ENCODE results near the gene TMC1. TPM values are rescaled to one million over a fixed set of nuclear protein-coding genes. Genes with fewer than 3 reads are reported as not detected.

Gene TMC1
- total RNA-seq, 1 experiment from 2014 or later = 0.36 TPM

DNA sequence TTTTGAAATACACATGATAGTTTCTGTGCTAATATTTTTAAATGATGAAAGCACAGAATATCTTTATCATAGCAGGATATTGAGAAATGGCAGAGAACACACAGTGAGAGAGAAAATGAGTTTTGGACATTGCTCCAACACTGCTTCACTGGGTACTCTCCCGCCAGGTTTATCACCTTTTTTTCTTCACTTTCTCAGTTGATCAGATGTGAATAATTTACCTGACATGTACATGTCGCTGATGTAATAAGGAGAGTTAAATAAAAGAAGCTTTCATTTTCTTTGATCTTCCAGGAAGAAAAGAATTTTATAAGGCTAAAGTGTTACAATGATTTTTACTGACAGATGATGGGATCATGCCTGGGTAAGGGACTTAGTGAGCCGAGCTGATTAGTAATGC, 297.0 kb downstream of the TMC1 start:
- in situ Hi-C loops (cut with HindIII; ENCODE audit: low pct_unique_long_range_greater_than_20kb, low sequenced_read_pairs) = no loop called here
- H3K27me3 ChIP-seq (ENCODE audit: control insufficient read depth, insufficient read depth, low read length) = no peaks in the 10 kb centered on the region
- CTCF ChIA-PET = no interaction called here
- TF ChIP-seq TCF7L2 (IDR thresholded peaks at IDR 0.05; ENCODE audit: low read depth, low read length) (no peak), SIN3A (IDR thresholded peaks at IDR 0.05; ENCODE audit: borderline replicate concordance, insufficient read depth, low read depth, low read length) (no peak), POLR2AphosphoS5 (IDR thresholded peaks at IDR 0.05; ENCODE audit: low read depth, low read length) (no peak)
- TF ChIP-seq, protein P1, sequence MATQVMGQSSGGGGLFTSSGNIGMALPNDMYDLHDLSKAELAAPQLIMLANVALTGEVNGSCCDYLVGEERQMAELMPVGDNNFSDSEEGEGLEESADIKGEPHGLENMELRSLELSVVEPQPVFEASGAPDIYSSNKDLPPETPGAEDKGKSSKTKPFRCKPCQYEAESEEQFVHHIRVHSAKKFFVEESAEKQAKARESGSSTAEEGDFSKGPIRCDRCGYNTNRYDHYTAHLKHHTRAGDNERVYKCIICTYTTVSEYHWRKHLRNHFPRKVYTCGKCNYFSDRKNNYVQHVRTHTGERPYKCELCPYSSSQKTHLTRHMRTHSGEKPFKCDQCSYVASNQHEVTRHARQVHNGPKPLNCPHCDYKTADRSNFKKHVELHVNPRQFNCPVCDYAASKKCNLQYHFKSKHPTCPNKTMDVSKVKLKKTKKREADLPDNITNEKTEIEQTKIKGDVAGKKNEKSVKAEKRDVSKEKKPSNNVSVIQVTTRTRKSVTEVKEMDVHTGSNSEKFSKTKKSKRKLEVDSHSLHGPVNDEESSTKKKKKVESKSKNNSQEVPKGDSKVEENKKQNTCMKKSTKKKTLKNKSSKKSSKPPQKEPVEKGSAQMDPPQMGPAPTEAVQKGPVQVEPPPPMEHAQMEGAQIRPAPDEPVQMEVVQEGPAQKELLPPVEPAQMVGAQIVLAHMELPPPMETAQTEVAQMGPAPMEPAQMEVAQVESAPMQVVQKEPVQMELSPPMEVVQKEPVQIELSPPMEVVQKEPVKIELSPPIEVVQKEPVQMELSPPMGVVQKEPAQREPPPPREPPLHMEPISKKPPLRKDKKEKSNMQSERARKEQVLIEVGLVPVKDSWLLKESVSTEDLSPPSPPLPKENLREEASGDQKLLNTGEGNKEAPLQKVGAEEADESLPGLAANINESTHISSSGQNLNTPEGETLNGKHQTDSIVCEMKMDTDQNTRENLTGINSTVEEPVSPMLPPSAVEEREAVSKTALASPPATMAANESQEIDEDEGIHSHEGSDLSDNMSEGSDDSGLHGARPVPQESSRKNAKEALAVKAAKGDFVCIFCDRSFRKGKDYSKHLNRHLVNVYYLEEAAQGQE (IDR thresholded peaks at IDR 0.05; ENCODE audit: insufficient read depth in 1 of 2, low read depth in 2 of 2, low read length in 1 of 2) = no peak
- TF ChIP-seq, protein P2, sequence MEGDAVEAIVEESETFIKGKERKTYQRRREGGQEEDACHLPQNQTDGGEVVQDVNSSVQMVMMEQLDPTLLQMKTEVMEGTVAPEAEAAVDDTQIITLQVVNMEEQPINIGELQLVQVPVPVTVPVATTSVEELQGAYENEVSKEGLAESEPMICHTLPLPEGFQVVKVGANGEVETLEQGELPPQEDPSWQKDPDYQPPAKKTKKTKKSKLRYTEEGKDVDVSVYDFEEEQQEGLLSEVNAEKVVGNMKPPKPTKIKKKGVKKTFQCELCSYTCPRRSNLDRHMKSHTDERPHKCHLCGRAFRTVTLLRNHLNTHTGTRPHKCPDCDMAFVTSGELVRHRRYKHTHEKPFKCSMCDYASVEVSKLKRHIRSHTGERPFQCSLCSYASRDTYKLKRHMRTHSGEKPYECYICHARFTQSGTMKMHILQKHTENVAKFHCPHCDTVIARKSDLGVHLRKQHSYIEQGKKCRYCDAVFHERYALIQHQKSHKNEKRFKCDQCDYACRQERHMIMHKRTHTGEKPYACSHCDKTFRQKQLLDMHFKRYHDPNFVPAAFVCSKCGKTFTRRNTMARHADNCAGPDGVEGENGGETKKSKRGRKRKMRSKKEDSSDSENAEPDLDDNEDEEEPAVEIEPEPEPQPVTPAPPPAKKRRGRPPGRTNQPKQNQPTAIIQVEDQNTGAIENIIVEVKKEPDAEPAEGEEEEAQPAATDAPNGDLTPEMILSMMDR (IDR thresholded peaks at IDR 0.05) = no peak
- no peaks in the 10 kb centered on the region for H3K9me3 ChIP-seq (ENCODE audit: control insufficient read depth, insufficient read depth, low read depth, low read length)
- H3K4me3 ChIP-seq (ENCODE audit: low read depth in 2 of 2, low read length in 2 of 2) = no peak overlapping the region
- POLR2A ChIA-PET = no interaction called here
- ATAC-seq (no peak), DNase-seq (ENCODE audit: low read depth, low spot score) (no peak)
- H3K36me3 ChIP-seq (ENCODE audit: control insufficient read depth, insufficient read depth, low read length) = no peaks in the 10 kb centered on the region
- H3K4me1 ChIP-seq (ENCODE audit: control insufficient read depth, insufficient read depth, low read length) = no peaks in the 10 kb centered on the region
- no peak overlapping the region for H3K27ac ChIP-seq (ENCODE audit: low read length)
- intact Hi-C loops (cut with micrococcal nuclease; ENCODE audit: unreplicated experiment) = no loop called here
- no TSS peak for BruUV-seq (replicated peaks)

DNA sequence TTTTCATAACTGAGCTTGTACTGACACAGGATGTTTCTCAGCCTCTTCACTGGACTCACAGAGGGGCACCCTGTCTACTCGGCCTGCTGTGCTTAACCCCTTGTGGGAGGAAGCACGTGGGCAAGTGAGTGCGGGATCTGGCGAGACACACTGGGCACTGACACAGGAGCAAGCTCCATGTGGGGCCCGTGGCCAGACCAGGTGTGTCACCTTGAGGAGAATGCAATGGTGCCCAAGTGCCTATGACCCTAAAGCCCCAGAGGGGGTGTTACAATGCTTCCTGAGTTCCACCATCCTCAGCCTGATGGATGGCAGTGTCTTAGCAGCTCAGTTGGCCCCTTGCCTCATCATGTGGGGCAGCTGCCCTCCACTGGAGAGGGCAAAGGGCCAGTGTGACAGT, 302.6 kb downstream of the TMC1 start:
- no peak overlapping the region for H3K27ac ChIP-seq (ENCODE audit: low read length)
- intact Hi-C loops (cut with micrococcal nuclease; ENCODE audit: unreplicated experiment) = loop anchor here (2.0 kb wide), 1 partner anchor 543 kb away; no protein-coding TSS in a partner anchor
- no peaks in the 10 kb centered on the region for H3K9me3 ChIP-seq (ENCODE audit: control insufficient read depth, insufficient read depth, low read depth, low read length)
- no peak for DNase-seq (ENCODE audit: low read depth, low spot score)
- H3K27me3 ChIP-seq (ENCODE audit: control insufficient read depth, insufficient read depth, low read length) = no peaks in the 10 kb centered on the region
- in situ Hi-C loops (cut with HindIII; ENCODE audit: low pct_unique_long_range_greater_than_20kb, low sequenced_read_pairs) = no loop called here
- ChIA-PET CTCF (no interaction called here), POLR2A (no interaction called here)
- no peaks in the 10 kb centered on the region; the same call in 1 of the 2 replicates for H3K4me1 ChIP-seq (ENCODE audit: control insufficient read depth, insufficient read depth, low read length)
- TF ChIP-seq, protein P2 (IDR thresholded peaks at IDR 0.05) = no peak
- TF ChIP-seq SIN3A (IDR thresholded peaks at IDR 0.05; ENCODE audit: borderline replicate concordance, insufficient read depth, low read depth, low read length) (no peak), POLR2AphosphoS5 (IDR thresholded peaks at IDR 0.05; ENCODE audit: low read depth, low read length) (no peak), TCF7L2 (IDR thresholded peaks at IDR 0.05; ENCODE audit: low read depth, low read length) (no peak)
- TF ChIP-seq, protein P1 (IDR thresholded peaks at IDR 0.05; ENCODE audit: insufficient read depth in 1 of 2, low read depth in 2 of 2, low read length in 1 of 2) = no peak
- no peak for ATAC-seq
- no peaks in the 10 kb centered on the region for H3K36me3 ChIP-seq (ENCODE audit: control insufficient read depth, insufficient read depth, low read length)
- no TSS peak for BruUV-seq (replicated peaks)
- no peak overlapping the region for H3K4me3 ChIP-seq (ENCODE audit: low read depth in 2 of 2, low read length in 2 of 2)

Measured in Panc1 (cell line).